Erythroblast (primary cell): ENCODE data around the gene NEB.

Experiments used
- GATA1 ChIP-seq: IDR thresholded peaks from 2 replicates; pipeline ENCODE4 v1.6.1; 2011; ENCODE audit warnings: low read depth, mild to moderate bottlenecking, control low read depth, low read length, moderate library complexity
- POLR2A ChIP-seq: IDR thresholded peaks from 2 replicates; pipeline ENCODE4 v1.6.1; 2011; ENCODE audit warnings: mild to moderate bottlenecking, low read length

- no peak for TF ChIP-seq POLR2A
- TF ChIP-seq GATA1 = no peak
Observed at GRCh38 chr2:151661625-151662024, 72.7 kb downstream of the NEB start.
